H1 (cell line): ENCODE data around the gene EDC3. TPM values are rescaled to one million over a fixed set of nuclear protein-coding genes. Genes with fewer than 3 reads are reported as not detected.

Experiments used
- CTCF ChIA-PET: fragments of 300-600 bp; sonication (Branson Sonifier 250); formaldehyde crosslinking; loops from one replicate; lab custom pipeline; 2021; ENCODE audit not compliant: partially characterized antibody; lab: Charles Lee
- POLR2A ChIA-PET: fragments of 300-600 bp; sonication (Branson Sonifier 250); formaldehyde crosslinking; loops from one replicate; lab custom pipeline; 2021; ENCODE audit warnings: inconsistent platforms; ENCODE audit not compliant: partially characterized antibody; lab: Charles Lee
- DNase-seq, 2 experiments: peaks; one replicate each; pipeline versions ENCODE4 v3.0.0 to v3.0.0-alpha.2; 2010 to 2022; ENCODE audit warnings: low spot score in 2 of 2, low read depth in 1 of 2, mixed read lengths in 1 of 2
- FAIRE-seq: peaks from 2 replicates; lab custom pipeline; 2011; peaks lifted over from hg19 to GRCh38; lab: Jason Lieb, UNC
- H2AFZ ChIP-seq: 2 replicates; pipeline ENCODE4 v1.8.1; 2012; ENCODE audit warnings: low read length, inconsistent platforms
- H2AK5ac ChIP-seq: 2 replicates; pipeline ENCODE4 v1.6.1; 2013; ENCODE audit warnings: low read depth, low read length
- H2BK120ac ChIP-seq: replicated peaks from 2 replicates; pipeline ENCODE3; 2013; ENCODE audit warnings: low read depth, low read length, inconsistent platforms
- H2BK12ac ChIP-seq: 2 replicates; pipeline ENCODE4 v1.6.1; 2013; ENCODE audit warnings: low read depth, low read length
- H2BK15ac ChIP-seq: 2 replicates; pipeline ENCODE4 v1.6.1; 2013; ENCODE audit warnings: low read length
- H2BK20ac ChIP-seq: 2 replicates; pipeline ENCODE4 v1.6.1; 2013; ENCODE audit warnings: low read length
- H2BK5ac ChIP-seq: 2 replicates; pipeline ENCODE4 v1.6.1; 2013; ENCODE audit warnings: low read depth, low read length
- H3K14ac ChIP-seq: 2 replicates; pipeline ENCODE4 v1.6.1; 2013; ENCODE audit warnings: inconsistent platforms; ENCODE audit not compliant: insufficient read length
- H3K18ac ChIP-seq: 2 replicates; pipeline ENCODE4 v1.6.1; 2013; ENCODE audit warnings: low read length; ENCODE audit errors: extremely low read depth
- H3K23ac ChIP-seq: 2 replicates; pipeline ENCODE4 v1.6.1; 2013; ENCODE audit warnings: inconsistent platforms; ENCODE audit not compliant: insufficient read length
- H3K23me2 ChIP-seq: 2 replicates; pipeline ENCODE4 v1.6.1; 2013; ENCODE audit warnings: low read depth, low read length
- H3K27ac ChIP-seq: 2 replicates; pipeline ENCODE4 v1.6.1; 2011; ENCODE audit warnings: low read depth, low read length, inconsistent platforms
- H3K27me3 ChIP-seq, 4 experiments: replicated peaks in 1 of 4; 1 replicate in 1 of 4; 2 replicates in 3 of 4; pipeline versions ENCODE4 v1.6.1 to v1.8.1; 2011 to 2013; ENCODE audit warnings: low read length in 3 of 4, mild to moderate bottlenecking in 3 of 4, inconsistent platforms in 2 of 4, mixed read lengths in 2 of 4, moderate library complexity in 1 of 4; ENCODE audit not compliant: control insufficient read depth in 3 of 4, insufficient read depth in 3 of 4; ENCODE audit errors: extremely low read depth in 1 of 4
- H3K36me3 ChIP-seq, 4 experiments: 2 replicates each; pipeline versions ENCODE4 v1.6.1 to v1.8.1; 2011 to 2013; ENCODE audit warnings: mild to moderate bottlenecking in 4 of 4, low read length in 3 of 4, moderate library complexity in 2 of 4, control low read depth in 1 of 4, inconsistent platforms in 1 of 4; ENCODE audit not compliant: insufficient read depth in 4 of 4, control insufficient read depth in 2 of 4
- H3K4ac ChIP-seq: replicated peaks from 2 replicates; pipeline ENCODE3; 2013; ENCODE audit warnings: low read length, low read depth, mixed read lengths, inconsistent platforms; ENCODE audit not compliant: insufficient read length
- H3K4me1 ChIP-seq, 4 experiments: replicated peaks in 1 of 4; 1 replicate in 1 of 4; 2 replicates in 3 of 4; pipeline versions ENCODE4 v1.6.1 to v1.8.1; 2011 to 2013; ENCODE audit warnings: low read length in 3 of 4, inconsistent platforms in 2 of 4, mixed read lengths in 1 of 4; ENCODE audit not compliant: insufficient read depth in 4 of 4, control insufficient read depth in 3 of 4
- H3K4me2 ChIP-seq, 2 experiments: 2 replicates each; pipeline versions ENCODE4 v1.6.1 to v1.8.1; 2011 to 2013; ENCODE audit warnings: low read depth in 2 of 2, low read length in 2 of 2, control low read depth in 1 of 2, inconsistent platforms in 1 of 2, mild to moderate bottlenecking in 1 of 2; ENCODE audit not compliant: insufficient read depth in 1 of 2
- H3K4me3 ChIP-seq, 4 experiments: fragments of 200-600, 300-600 bp in 1 of 4; sonication (generic), shearing (Covaris generic), sonication (Bioruptor Twin) in 1 of 4; 2 replicates each; pipeline versions ENCODE4 v1.5.1 to v1.8.1; 2011 to 2016; ENCODE audit warnings: low read length in 4 of 4, low read depth in 3 of 4, control low read depth in 2 of 4, inconsistent platforms in 2 of 4, mild to moderate bottlenecking in 2 of 4, mixed read lengths in 1 of 4, moderate library complexity in 1 of 4; ENCODE audit not compliant: insufficient read depth in 2 of 4; ENCODE audit errors: extremely low read depth in 1 of 4
- H3K56ac ChIP-seq: replicated peaks from 2 replicates; pipeline ENCODE3; 2013; ENCODE audit warnings: low read depth, mild to moderate bottlenecking, mixed read lengths, low read length, inconsistent platforms; ENCODE audit not compliant: insufficient read length
- H3K79me1 ChIP-seq: 2 replicates; pipeline ENCODE4 v1.6.1; 2013; ENCODE audit warnings: low read depth, low read length, control low read depth
- H3K79me2 ChIP-seq, 2 experiments: 2 replicates each; pipeline versions ENCODE4 v1.6.1 to v1.8.1; 2012 to 2013; ENCODE audit warnings: low read length in 2 of 2, mild to moderate bottlenecking in 2 of 2, inconsistent platforms in 1 of 2; ENCODE audit not compliant: insufficient read depth in 2 of 2, control insufficient read depth in 1 of 2
- H3K9ac ChIP-seq, 4 experiments: replicated peaks in 1 of 4; 1 replicate in 1 of 4; 2 replicates in 3 of 4; pipeline versions ENCODE4 v1.6.1 to v1.8.1; 2011 to 2013; ENCODE audit warnings: low read depth in 3 of 4, low read length in 3 of 4, control low read depth in 2 of 4, mild to moderate bottlenecking in 2 of 4, moderate library complexity in 2 of 4, inconsistent platforms in 1 of 4; ENCODE audit errors: extremely low read depth in 1 of 4
- H3K9me3 ChIP-seq, 2 experiments: 2 replicates each; pipeline versions ENCODE4 v1.6.1 to v1.8.1; 2012 to 2013; ENCODE audit warnings: mild to moderate bottlenecking in 2 of 2, moderate library complexity in 2 of 2, control low read depth in 1 of 2, inconsistent platforms in 1 of 2, low read depth in 1 of 2, low read length in 1 of 2, mixed read lengths in 1 of 2; ENCODE audit not compliant: insufficient read depth in 2 of 2
- H4K20me1 ChIP-seq, 2 experiments: replicated peaks in 1 of 2; 2 replicates each; pipeline versions ENCODE3 to v1.8.1; 2011 to 2013; ENCODE audit warnings: inconsistent platforms in 2 of 2, low read length in 2 of 2, mild to moderate bottlenecking in 1 of 2; ENCODE audit not compliant: insufficient read depth in 2 of 2, control insufficient read depth in 1 of 2
- H4K5ac ChIP-seq: 2 replicates; pipeline ENCODE4 v1.6.1; 2013; ENCODE audit warnings: low read length, low read depth, mixed read lengths, inconsistent platforms; ENCODE audit not compliant: insufficient read length
- H4K8ac ChIP-seq: 2 replicates; pipeline ENCODE4 v1.8.0; 2013; ENCODE audit warnings: mild to moderate bottlenecking, moderate library complexity, low read length, inconsistent platforms; ENCODE audit not compliant: insufficient read depth; ENCODE audit errors: extremely low read depth
- H4K91ac ChIP-seq: replicated peaks from 2 replicates; pipeline ENCODE3; 2013; ENCODE audit warnings: low read length, mixed read lengths, inconsistent platforms; ENCODE audit not compliant: insufficient read length
- ASH2L ChIP-seq: fragments of 200-600, 300-600 bp; sonication (generic); IDR thresholded peaks from one replicate; pipeline ENCODE4 v1.7.1; 2017; ENCODE audit warnings: low read length
- BCL11A ChIP-seq, 2 experiments: IDR thresholded peaks; one replicate each; pipeline ENCODE4 v1.6.1; 2011; ENCODE audit warnings: low read depth in 2 of 2, low read length in 2 of 2, mild to moderate bottlenecking in 2 of 2
- BRCA1 ChIP-seq: IDR thresholded peaks from 2 replicates; pipeline ENCODE4 v1.6.1; 2012; ENCODE audit warnings: low read depth, low read length, improper control_type of control experiment
- EGR1 ChIP-seq: IDR thresholded peaks from 2 replicates; pipeline ENCODE4 v1.6.1; 2011; ENCODE audit warnings: low read depth, low read length, borderline replicate concordance
- FOSL1 ChIP-seq: IDR thresholded peaks from 2 replicates; pipeline ENCODE4 v1.6.1; 2011; ENCODE audit warnings: mild to moderate bottlenecking, low read depth, low read length, moderate library complexity; ENCODE audit not compliant: insufficient read depth
- GABPA ChIP-seq: IDR thresholded peaks from 2 replicates; pipeline ENCODE4 v1.6.1; 2011; ENCODE audit warnings: mild to moderate bottlenecking, low read length, moderate library complexity, borderline replicate concordance; ENCODE audit not compliant: insufficient read depth
- HDAC2 ChIP-seq, 2 experiments: fragments of 300-600 bp in 1 of 2; sonication (generic) in 1 of 2; IDR thresholded peaks; 2 replicates each; pipeline ENCODE4 v1.6.1; 2011 to 2012; ENCODE audit warnings: low read depth in 2 of 2, low read length in 2 of 2, mild to moderate bottlenecking in 2 of 2, moderate library complexity in 2 of 2, borderline replicate concordance in 1 of 2, inconsistent platforms in 1 of 2
- KDM1A ChIP-seq: fragments of 200-600, 300-600 bp; sonication (generic); IDR thresholded peaks from 2 replicates; pipeline ENCODE4 v1.7.1; 2016; ENCODE audit warnings: mild to moderate bottlenecking, low read length, borderline replicate concordance
- MAFK ChIP-seq: IDR thresholded peaks from 2 replicates; pipeline ENCODE4 v1.6.1; 2012; ENCODE audit warnings: low read depth, mild to moderate bottlenecking, improper control_type of control experiment, low read length
- RXRA ChIP-seq: IDR thresholded peaks from 2 replicates; pipeline ENCODE4 v1.6.1; 2011; ENCODE audit warnings: low read depth, mild to moderate bottlenecking, low read length, moderate library complexity; ENCODE audit not compliant: insufficient read depth
- SP4 ChIP-seq: IDR thresholded peaks from 2 replicates; pipeline ENCODE4 v1.6.1; 2012; ENCODE audit warnings: low read length, inconsistent platforms
- TEAD4 ChIP-seq: IDR thresholded peaks from 2 replicates; pipeline ENCODE4 v1.6.1; 2012; ENCODE audit warnings: low read depth, low read length, inconsistent platforms, mixed read lengths
- YY1 ChIP-seq: IDR thresholded peaks from 2 replicates; pipeline ENCODE4 v1.6.1; 2011; ENCODE audit warnings: low read depth, mild to moderate bottlenecking, low read length
- WGBS, 2 experiments: shearing (Covaris generic) in 1 of 2; methylation state at CpG; one replicate each; pipeline versions ENCODE4 v1.1.6 to v1.1.7; 2013 to 2015; ENCODE audit warnings: low lambda C conversion rate in 2 of 2, mixed read lengths in 2 of 2, inconsistent platforms in 1 of 2, low coverage in 1 of 2, missing lambda C conversion rate in 1 of 2; ENCODE audit not compliant: insufficient replicate concordance in 2 of 2, insufficient coverage in 1 of 2, insufficient read length in 1 of 2; ENCODE audit errors: extremely low coverage in 1 of 2, missing lambda C conversion rate in 1 of 2; 5-methylcytosine and 5-hydroxymethylcytosine counted together
- polyA plus RNA-seq, 7 experiments: library from polyadenylated mRNA; depleted of rRNA in 3 of 7; stranded (reverse) in 5 of 7; unstranded in 2 of 7; fragments of >200 nt in 5 of 7; fragments of 200-250 nt in 2 of 7; gene quantifications; 1 replicate in 5 of 7; 2 replicates in 1 of 7; 4 replicates in 1 of 7; pipeline versions ENCODE4 v1.2.1 to v1.2.3, GENCODE V29; 2011 to 2013; ENCODE audit warnings: missing spikeins in 2 of 7, mixed read lengths in 2 of 7
- total RNA-seq: library from RNA; stranded (reverse); fragmentation: NEBNext Ultra II Directional; extraction: Animal tissue kit (Norgen Biotek cat#: 25700); gene quantifications from 2 replicates; pipeline ENCODE4 v1.2.1, GENCODE V29; 2021
- TF ChIP-seq, protein P1 (sequence below): IDR thresholded peaks from 2 replicates; pipeline ENCODE4 v1.6.1; 2012; ENCODE audit warnings: inconsistent platforms

EDC3 gene
- total and polyA plus RNA-seq, 2 of the 8 experiments (the other 6 are each of a cell fraction or from before 2014, with no cell fraction given), result 45.0 to 50.8 TPM

DNA sequence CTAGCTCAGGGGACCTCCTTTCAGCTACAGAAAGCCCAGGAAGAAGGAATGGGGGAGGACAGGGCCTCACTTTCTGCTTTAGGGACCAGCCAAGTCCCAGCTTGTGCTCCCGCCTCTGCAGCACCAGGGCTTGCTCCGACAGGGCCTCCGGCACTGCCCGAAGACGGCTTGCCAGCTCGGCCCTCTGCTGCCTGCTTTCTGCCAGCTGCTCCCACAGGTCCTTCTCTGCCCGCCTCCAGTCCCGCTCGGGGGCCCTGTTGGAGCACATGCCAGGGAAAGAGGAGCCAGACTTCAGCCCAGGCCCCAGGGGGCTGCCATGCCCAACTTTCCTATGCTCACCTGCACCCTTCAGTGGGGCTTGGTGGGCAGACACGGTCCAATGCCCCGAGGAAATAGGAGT, 84.5 kb downstream of the EDC3 start:
- no peak overlapping the region for H2BK120ac ChIP-seq
- H3K4ac ChIP-seq, result no peak overlapping the region
- H3K79me1 ChIP-seq, result no peaks in the 10 kb centered on the region
- no peak overlapping the region for H3K14ac ChIP-seq
- WGBS, 2 experiments, result 90% methylated on average over 10 of the region's 11 CpGs; no CpG with 5 or more reads in 1 of the 2 experiments
- DNase-seq (no peak), FAIRE-seq (no peak)
- H3K27me3 ChIP-seq, result peaks cover 0 to 15% (median 11%) of the 10 kb centered on the region in 4 experiments; a peak in 5 of 7 replicates
- no peak overlapping the region for H2AK5ac ChIP-seq
- H3K4me3 ChIP-seq, result no peak overlapping the region
- H3K36me3 ChIP-seq, result no peaks in the 10 kb centered on the region
- no peak overlapping the region for H2AFZ ChIP-seq
- H4K8ac ChIP-seq, result no peak overlapping the region
- no peak overlapping the region for H2BK5ac ChIP-seq
- H2BK15ac ChIP-seq, result no peak overlapping the region
- ChIA-PET POLR2A (interaction anchor here (1.8 to 10.0 kb wide), 3 partner anchors 9 to 20 kb away, joined by 6 to 122 read pairs (median 8); no protein-coding TSS in a partner anchor), CTCF (interaction anchor here (1.0 to 37.5 kb wide), 7 partner anchors 10 to 290 kb away, joined by 3 to 1439 read pairs (median 7); partner anchors contain the start of genes CSK and CYP1A2)
- no peak overlapping the region for H3K9ac ChIP-seq
- peaks cover 0 to under 1% (median under 1%) of the 10 kb centered on the region in 4 experiments; a peak in 4 of 7 replicates for H3K4me1 ChIP-seq
- no peak overlapping the region for H4K91ac ChIP-seq
- peaks cover 2 to 3% of the 10 kb centered on the region in 2 experiments for H4K20me1 ChIP-seq
- H2BK12ac ChIP-seq, result no peak overlapping the region
- H3K27ac ChIP-seq, result no peak overlapping the region
- H3K79me2 ChIP-seq, result peaks cover 1 to 5% of the 10 kb centered on the region in 2 experiments; a peak in 3 of 4 replicates
- no peak overlapping the region for H2BK20ac ChIP-seq
- H3K23ac ChIP-seq, result no peak overlapping the region
- H3K23me2 ChIP-seq, result peaks cover 12% of the 10 kb centered on the region; the same call in 1 of the 2 replicates
- no peak overlapping the region for H3K56ac ChIP-seq
- H3K4me2 ChIP-seq, result no peak overlapping the region
- no peak overlapping the region for H4K5ac ChIP-seq
- H3K18ac ChIP-seq, result no peak overlapping the region
- no peaks in the 10 kb centered on the region for H3K9me3 ChIP-seq
- no peak for TF ChIP-seq HDAC2 (IDR thresholded peaks at IDR 0.05; ENCODE audit: borderline replicate concordance in 1 of 2, low read depth in 2 of 2, low read length in 2 of 2)
- TF ChIP-seq BRCA1, result no peak
- no peak for TF ChIP-seq KDM1A
- TF ChIP-seq, protein P1, sequence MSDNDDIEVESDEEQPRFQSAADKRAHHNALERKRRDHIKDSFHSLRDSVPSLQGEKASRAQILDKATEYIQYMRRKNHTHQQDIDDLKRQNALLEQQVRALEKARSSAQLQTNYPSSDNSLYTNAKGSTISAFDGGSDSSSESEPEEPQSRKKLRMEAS, result no peak
- no peak for TF ChIP-seq YY1
- TF ChIP-seq TEAD4, result no peak
- no peak for TF ChIP-seq MAFK
- TF ChIP-seq GABPA, result no peak
- TF ChIP-seq FOSL1, result no peak
- no peak for TF ChIP-seq RXRA
- TF ChIP-seq ASH2L, result no peak
- TF ChIP-seq EGR1, result no peak
- no peak for TF ChIP-seq SP4
- TF ChIP-seq BCL11A (IDR thresholded peaks at IDR 0.05; ENCODE audit: low read depth in 2 of 2, low read length in 2 of 2), result no peak
